ENCODE data around the gene ESPL1.
"Not testable (repeated sequence)": the region's sequence is repeated elsewhere in the genome, so short reads cannot be mapped to it uniquely, and the experiment has no call there.

Gene ESPL1

GRCh38 chr12:53313996-53314395 lies 45.9 kb downstream of the ESPL1 start:
- in situ Hi-C loops (cut with MboI; ENCODE audit: low sequenced_read_pairs): no loop called here
- H3K27me3 ChIP-seq (ENCODE audit: low read depth): no peaks in the 10 kb centered on the region
- H3K9me3 ChIP-seq: no peaks in the 10 kb centered on the region
- no peak for DNase-seq (ENCODE audit: low spot score in 2 of 2)
- H3K4me1 ChIP-seq: no peaks in the 10 kb centered on the region
- peaks cover 56% of the 10 kb centered on the region for H3K36me3 ChIP-seq (replicated peaks)
- no peak overlapping the region for H3K4me3 ChIP-seq

- H3K9me3 ChIP-seq: no peaks in the 10 kb centered on the region
- no peaks in the 10 kb centered on the region for H3K27me3 ChIP-seq (ENCODE audit: low read depth)
- H3K4me1 ChIP-seq: peaks cover 18% of the 10 kb centered on the region
- peak overlapping the region; percentile 96 for H3K4me3 ChIP-seq
- H3K36me3 ChIP-seq (replicated peaks): peaks cover 29% of the 10 kb centered on the region
- no peak for DNase-seq (ENCODE audit: low spot score in 2 of 2)
- in situ Hi-C loops (cut with MboI; ENCODE audit: low sequenced_read_pairs): loop anchor here (10.0 kb wide), 1 partner anchor 184 kb away; the partner anchor contains the start of genes NPFF and TARBP2
These were observed 52.5 kb downstream of the ESPL1 start for GRCh38 chr12:53320352-53321195.

- Histone ChIP-seq H3K27me3 (ENCODE audit: low read depth) (no peaks in the 10 kb centered on the region), H3K36me3 (replicated peaks) (peaks cover 9% of the 10 kb centered on the region), H3K4me3 (peak overlapping the region; percentile 48), H3K4me1 (peaks cover 18% of the 10 kb centered on the region), H3K9me3 (no peaks in the 10 kb centered on the region)
- in situ Hi-C loops (cut with MboI; ENCODE audit: low sequenced_read_pairs): loop anchor here (10.0 kb wide), 1 partner anchor 181 kb away; the partner anchor contains the start of genes NPFF and TARBP2
- DNase-seq (ENCODE audit: low spot score in 2 of 2): peak; percentile 49 to 65
These were observed 56.1 kb downstream of the ESPL1 start for GRCh38 chr12:53324113-53324778.

GRCh38 chr12:53324779-53325510 lies 56.8 kb downstream of the ESPL1 start:
- Histone ChIP-seq H3K4me3 (peak overlapping the region; percentile 48), H3K4me1 (peaks cover 18% of the 10 kb centered on the region), H3K27me3 (ENCODE audit: low read depth) (no peaks in the 10 kb centered on the region), H3K9me3 (no peaks in the 10 kb centered on the region), H3K36me3 (replicated peaks) (0 out of 2 replicates have a peak, but pooled peaks cover 5% of the 10 kb centered on the region)
- in situ Hi-C loops (cut with MboI; ENCODE audit: low sequenced_read_pairs): loop anchor here (10.0 kb wide), 1 partner anchor 180 kb away; the partner anchor contains the start of genes NPFF and TARBP2
- DNase-seq (ENCODE audit: low spot score in 2 of 2): peak; percentile 85 to 95

- H3K36me3 ChIP-seq (replicated peaks): no peaks in the 10 kb centered on the region
- in situ Hi-C loops (cut with MboI; ENCODE audit: low sequenced_read_pairs): loop anchor here (10.0 kb wide), 1 partner anchor 179 kb away; the partner anchor contains the start of genes NPFF and TARBP2
- H3K9me3 ChIP-seq: no peaks in the 10 kb centered on the region
- no peak for DNase-seq (ENCODE audit: low spot score in 2 of 2)
- H3K27me3 ChIP-seq (ENCODE audit: low read depth): no peaks in the 10 kb centered on the region
- peaks cover 15% of the 10 kb centered on the region for H3K4me1 ChIP-seq
- H3K4me3 ChIP-seq: peak overlapping the region; percentile 48
These were observed 57.5 kb downstream of the ESPL1 start for GRCh38 chr12:53325511-53326061.

GRCh38 chr12:53326460-53327185 lies 58.5 kb downstream of the ESPL1 start:
- no peaks in the 10 kb centered on the region for H3K9me3 ChIP-seq
- H3K36me3 ChIP-seq (replicated peaks): no peaks in the 10 kb centered on the region
- no peak for DNase-seq (ENCODE audit: low spot score in 2 of 2)
- no peak overlapping the region for H3K4me3 ChIP-seq
- H3K27me3 ChIP-seq (ENCODE audit: low read depth): no peaks in the 10 kb centered on the region
- peaks cover 11% of the 10 kb centered on the region for H3K4me1 ChIP-seq
- in situ Hi-C loops (cut with MboI; ENCODE audit: low sequenced_read_pairs): loop anchor here (10.0 kb wide), 1 partner anchor 178 kb away; the partner anchor contains the start of genes NPFF and TARBP2

GRCh38 chr12:53327435-53328042 lies 59.4 kb downstream of the ESPL1 start:
- in situ Hi-C loops (cut with MboI; ENCODE audit: low sequenced_read_pairs): loop anchor here (10.0 kb wide), 1 partner anchor 177 kb away; the partner anchor contains the start of genes NPFF and TARBP2
- DNase-seq (ENCODE audit: low spot score in 2 of 2): no peak
- Histone ChIP-seq H3K4me3 (no peak overlapping the region), H3K27me3 (ENCODE audit: low read depth) (no peaks in the 10 kb centered on the region), H3K9me3 (no peaks in the 10 kb centered on the region), H3K4me1 (peaks cover 8% of the 10 kb centered on the region), H3K36me3 (replicated peaks) (no peaks in the 10 kb centered on the region)

- Histone ChIP-seq H3K36me3 (replicated peaks) (no peaks in the 10 kb centered on the region), H3K27me3 (ENCODE audit: low read depth) (no peaks in the 10 kb centered on the region), H3K4me1 (peaks cover 8% of the 10 kb centered on the region), H3K9me3 (no peaks in the 10 kb centered on the region), H3K4me3 (no peak overlapping the region)
- in situ Hi-C loops (cut with MboI; ENCODE audit: low sequenced_read_pairs): loop anchor here (10.0 kb wide), 1 partner anchor 177 kb away; the partner anchor contains the start of genes NPFF and TARBP2
- DNase-seq (ENCODE audit: low spot score in 2 of 2): no peak
These were observed 59.9 kb downstream of the ESPL1 start for GRCh38 chr12:53328043-53328435.

GRCh38 chr12:53330671-53331070 lies 62.6 kb downstream of the ESPL1 start:
- DNase-seq (ENCODE audit: low spot score in 2 of 2): no peak
- Histone ChIP-seq H3K27me3 (ENCODE audit: low read depth) (peaks cover under 1% of the 10 kb centered on the region; the same call in 1 of the 2 replicates), H3K36me3 (replicated peaks) (no peaks in the 10 kb centered on the region), H3K4me1 (no peaks in the 10 kb centered on the region; the same call in 1 of the 2 replicates), H3K4me3 (no peak overlapping the region), H3K9me3 (no peaks in the 10 kb centered on the region)
- in situ Hi-C loops (cut with MboI; ENCODE audit: low sequenced_read_pairs): no loop called here

GRCh38 chr12:53332339-53332738 lies 64.2 kb downstream of the ESPL1 start:
- in situ Hi-C loops (cut with MboI; ENCODE audit: low sequenced_read_pairs); H3K36me3 ChIP-seq (replicated peaks); H3K9me3 ChIP-seq; DNase-seq (ENCODE audit: low spot score in 2 of 2); H3K4me1 ChIP-seq; H3K4me3 ChIP-seq: not testable (repeated sequence)
- H3K27me3 ChIP-seq (ENCODE audit: low read depth): peaks cover 12% of the 10 kb centered on the region

GRCh38 chr12:53332744-53333143 lies 64.6 kb downstream of the ESPL1 start:
- in situ Hi-C loops (cut with MboI; ENCODE audit: low sequenced_read_pairs): no loop called here
- Histone ChIP-seq H3K27me3 (ENCODE audit: low read depth) (peaks cover 12% of the 10 kb centered on the region), H3K4me3 (no peak overlapping the region), H3K36me3 (replicated peaks) (no peaks in the 10 kb centered on the region), H3K4me1 (no peaks in the 10 kb centered on the region), H3K9me3 (no peaks in the 10 kb centered on the region)
- DNase-seq (ENCODE audit: low spot score in 2 of 2): no peak

GRCh38 chr12:53333289-53333688 lies 65.2 kb downstream of the ESPL1 start:
- DNase-seq (ENCODE audit: low spot score in 2 of 2): no peak
- Histone ChIP-seq H3K9me3 (no peaks in the 10 kb centered on the region), H3K27me3 (ENCODE audit: low read depth) (peaks cover 15% of the 10 kb centered on the region), H3K4me3 (no peak overlapping the region), H3K36me3 (replicated peaks) (no peaks in the 10 kb centered on the region), H3K4me1 (no peaks in the 10 kb centered on the region)
- in situ Hi-C loops (cut with MboI; ENCODE audit: low sequenced_read_pairs): no loop called here

Measured in HAP-1 (cell line).